Measurements from ENCODE around the gene RASA4.
"Not testable (repeated sequence)": the region's sequence is repeated elsewhere in the genome, so short reads cannot be mapped to it uniquely, and the experiment has no call there.

RASA4 gene

GRCh38 chr7:102543596-102543995 lies 73.0 kb downstream of the RASA4 start, which contains the start of gene UPK3BL2:
TSS of gene UPK3BL2 (minus strand) at chr7:102543696. CDS start at chr7:102543636, 60 bp downstream.
- DNase-seq (ENCODE audit: low read depth): not testable (repeated sequence)

GRCh38 chr7:102542771-102543170 lies 73.8 kb downstream of the RASA4 start:
- not testable (repeated sequence) for DNase-seq (ENCODE audit: low read depth)

GRCh38 chr7:102542083-102542482 lies 74.5 kb downstream of the RASA4 start:
- DNase-seq (ENCODE audit: low read depth): not testable (repeated sequence)

- not testable (repeated sequence) for DNase-seq (ENCODE audit: low read depth)
Observed at GRCh38 chr7:102540604-102541003, 76.0 kb downstream of the RASA4 start.

- DNase-seq (ENCODE audit: low read depth): not testable (repeated sequence)
Observed at GRCh38 chr7:102535062-102535615, 81.4 kb downstream of the RASA4 start.

- not testable (repeated sequence) for DNase-seq (ENCODE audit: low read depth)
Observed at GRCh38 chr7:102532127-102532526, 84.4 kb downstream of the RASA4 start.

GRCh38 chr7:102531583-102531982 lies 85.0 kb downstream of the RASA4 start:
- not testable (repeated sequence) for DNase-seq (ENCODE audit: low read depth)

GRCh38 chr7:102527822-102528793 lies 88.4 kb downstream of the RASA4 start:
- DNase-seq (ENCODE audit: low read depth): not testable (repeated sequence)

GRCh38 chr7:102527182-102527581 lies 89.4 kb downstream of the RASA4 start:
- DNase-seq (ENCODE audit: low read depth): not testable (repeated sequence)

- not testable (repeated sequence) for DNase-seq (ENCODE audit: low read depth)
Observed at GRCh38 chr7:102524803-102525202, 91.8 kb downstream of the RASA4 start.
